OCI-LY3 (cell line): ENCODE data around the gene PEAK1.

Source experiments
- H2AFZ ChIP-seq: fragments of 200-600, 300-600 bp; shearing (Covaris generic); 2 replicates; pipeline ENCODE4 v1.6.0; 2014; ENCODE audit warnings: antibody characterized with exemption, low read depth, low read length
- H3K27ac ChIP-seq: fragments of 200-600, 300-600 bp; sonication (generic); 2 replicates; pipeline ENCODE4 v1.5.1; 2014; ENCODE audit warnings: mild to moderate bottlenecking, low read length, moderate library complexity, mixed read lengths
- H3K27me3 ChIP-seq: fragments of 200-600, 300-600 bp; sonication (generic); 2 replicates; pipeline ENCODE4 v1.6.1; 2014; ENCODE audit warnings: low read depth, low read length, mixed read lengths
- H3K36me3 ChIP-seq: fragments of 200-600, 300-600 bp; sonication (generic); replicated peaks from 2 replicates; pipeline ENCODE3; 2014; ENCODE audit warnings: low read depth, low read length, mixed read lengths
- H3K4me1 ChIP-seq: fragments of 300-600, 200-600 bp; sonication (generic); 2 replicates; pipeline ENCODE4 v1.6.1; 2014; ENCODE audit warnings: low read length, mixed read lengths
- H3K4me2 ChIP-seq: fragments of 200-600, 300-600 bp; sonication (generic); 2 replicates; pipeline ENCODE4 v1.6.1; 2014; ENCODE audit warnings: low read length, mixed read lengths
- H3K4me3 ChIP-seq: fragments of 300-600, 200-600 bp; sonication (generic); 2 replicates; pipeline ENCODE4 v1.5.1; 2014; ENCODE audit warnings: antibody characterized with exemption, mild to moderate bottlenecking, low read length, moderate library complexity
- H3K79me2 ChIP-seq: fragments of 300-600, 200-600 bp; shearing (Covaris generic); 2 replicates; pipeline ENCODE4 v1.6.1; 2014; ENCODE audit warnings: mild to moderate bottlenecking, low read length, mixed read lengths
- H3K9ac ChIP-seq: fragments of 300-600, 200-600 bp; shearing (Covaris generic); 2 replicates; pipeline ENCODE4 v1.6.0; 2014; ENCODE audit warnings: mild to moderate bottlenecking, low read length, moderate library complexity
- H3K9me3 ChIP-seq: fragments of 200-600, 300-600 bp; shearing (Covaris generic); 2 replicates; pipeline ENCODE4 v1.6.1; 2014; ENCODE audit warnings: low read length, mixed read lengths; ENCODE audit not compliant: insufficient read depth
- H4K20me1 ChIP-seq: fragments of 200-600, 300-600 bp; sonication (generic); 2 replicates; pipeline ENCODE4 v1.6.1; 2016; ENCODE audit warnings: low read length, mixed read lengths; ENCODE audit not compliant: insufficient read depth
- CTCF ChIP-seq: fragments of 200-600, 300-600 bp; sonication (generic); IDR thresholded peaks from 2 replicates; pipeline ENCODE4 v1.5.1; 2014; ENCODE audit warnings: antibody characterized with exemption, low read length, low read depth
- EZH2phosphoT487 ChIP-seq: fragments of 200-600 bp; shearing (Covaris generic); IDR thresholded peaks from 2 replicates; pipeline ENCODE4 v1.6.1; 2018; ENCODE audit warnings: antibody characterized with exemption, mixed run types, low read depth

PEAK1 gene

GRCh38 chr15:77145370-77145769 is 274.5 kb downstream of the PEAK1 start:
- Histone ChIP-seq H3K4me1 (no peaks in the 10 kb centered on the region), H4K20me1 (no peaks in the 10 kb centered on the region), H3K27ac (no peak overlapping the region), H3K4me3 (no peak overlapping the region), H2AFZ (no peak overlapping the region), H3K36me3 (peaks cover 8% of the 10 kb centered on the region), H3K4me2 (no peak overlapping the region), H3K9me3 (peaks cover 8% of the 10 kb centered on the region; the same call in 1 of the 2 replicates), H3K9ac (no peak overlapping the region), H3K27me3 (no peaks in the 10 kb centered on the region), H3K79me2 (no peaks in the 10 kb centered on the region)
- TF ChIP-seq CTCF, result no peak
- no peak for TF ChIP-seq EZH2phosphoT487

GRCh38 chr15:77144492-77145070 is 275.3 kb downstream of the PEAK1 start:
- TF ChIP-seq EZH2phosphoT487 (no peak), CTCF (no peak)
- H3K4me3 ChIP-seq, result no peak overlapping the region
- peaks cover 12% of the 10 kb centered on the region for H3K36me3 ChIP-seq

GRCh38 chr15:77144026-77144425 is 275.9 kb downstream of the PEAK1 start:
- no peak overlapping the region for H3K4me3 ChIP-seq
- H3K27me3 ChIP-seq, result no peaks in the 10 kb centered on the region
- H4K20me1 ChIP-seq, result no peaks in the 10 kb centered on the region
- TF ChIP-seq EZH2phosphoT487, result no peak
- TF ChIP-seq CTCF, result no peak
- H3K9me3 ChIP-seq, result peaks cover 12% of the 10 kb centered on the region; the same call in 1 of the 2 replicates
- peaks cover 12% of the 10 kb centered on the region for H3K36me3 ChIP-seq
- H3K79me2 ChIP-seq, result no peaks in the 10 kb centered on the region
- H3K9ac ChIP-seq, result no peak overlapping the region
- no peak overlapping the region for H2AFZ ChIP-seq
- H3K4me1 ChIP-seq, result no peaks in the 10 kb centered on the region
- H3K4me2 ChIP-seq, result no peak overlapping the region
- no peak overlapping the region for H3K27ac ChIP-seq

More at GRCh38 chr15:77144492-77145070, 275.3 kb downstream of the PEAK1 start:
- Histone ChIP-seq H3K4me2 (no peak overlapping the region), H3K9ac (no peak overlapping the region), H3K79me2 (no peaks in the 10 kb centered on the region), H3K9me3 (peaks cover 12% of the 10 kb centered on the region; the same call in 1 of the 2 replicates), H2AFZ (no peak overlapping the region), H3K27me3 (no peaks in the 10 kb centered on the region), H3K27ac (no peak overlapping the region), H3K4me1 (no peaks in the 10 kb centered on the region), H4K20me1 (no peaks in the 10 kb centered on the region)

- H3K9ac ChIP-seq, result no peak overlapping the region
These were observed 276.3 kb downstream of the PEAK1 start for GRCh38 chr15:77143616-77144015.

More at GRCh38 chr15:77143616-77144015, 276.3 kb downstream of the PEAK1 start:
- Histone ChIP-seq H3K4me1 (no peaks in the 10 kb centered on the region), H3K4me2 (no peak overlapping the region), H3K4me3 (no peak overlapping the region), H3K27ac (no peak overlapping the region), H3K36me3 (peaks cover 12% of the 10 kb centered on the region), H4K20me1 (no peaks in the 10 kb centered on the region), H2AFZ (no peak overlapping the region), H3K79me2 (no peaks in the 10 kb centered on the region), H3K27me3 (no peaks in the 10 kb centered on the region), H3K9me3 (peaks cover 12% of the 10 kb centered on the region; the same call in 1 of the 2 replicates)
- no peak for TF ChIP-seq EZH2phosphoT487
- TF ChIP-seq CTCF, result no peak
